A549 (cell line): Measurements from ENCODE around the gene RABGEF1. TPM values are rescaled to one million over a fixed set of nuclear protein-coding genes. Genes with fewer than 3 reads are reported as not detected.
"Not testable (repeated sequence)": the region's sequence is repeated elsewhere in the genome, so short reads cannot be mapped to it uniquely, and the experiment has no call there.

Experiments
- ATAC-seq, 2 experiments: fragments of 200-7000 bp in 1 of 2; fragments of >200 bp in 1 of 2; cut with Nextera tagmentation in 1 of 2; cut with Tn5 transposase in 1 of 2; 3 replicates each; pipeline versions ENCODE4 v1.8.0 to v1.9.1; 2018 to 2020; ENCODE audit warnings: mild to moderate bottlenecking in 1 of 2, moderate library complexity in 1 of 2
- CTCF ChIA-PET: fragments of 300-600 bp; sonication (Branson Sonifier 250); formaldehyde crosslinking; extraction: SDS; loops from one replicate; lab custom pipeline; 2021; ENCODE audit warnings: antibody characterized with exemption, inconsistent platforms; lab: Yijun Ruan, JAX
- POLR2A ChIA-PET: fragments of 350-600 bp; formaldehyde crosslinking; extraction: SDS; loops from one replicate; lab custom pipeline; 2021; ENCODE audit warnings: antibody characterized with exemption, inconsistent platforms; lab: Yijun Ruan, JAX
- DNase-seq, 2 experiments: peaks; one replicate each; pipeline versions ENCODE4 v3.0.0 to v3.0.0-alpha.2; 2011 to 2016; ENCODE audit warnings: low read depth in 1 of 2, low spot score in 1 of 2
- FAIRE-seq: peaks from 2 replicates; lab custom pipeline; 2011; peaks lifted over from hg19 to GRCh38; lab: Jason Lieb, UNC
- H3K27ac ChIP-seq, 2 experiments: fragments of >200 bp; sonication (Bioruptor Twin); formaldehyde crosslinking; 3 replicates each; pipeline ENCODE4 v1.5.1; 2016 to 2017
- H3K4me1 ChIP-seq: fragments of >200 bp; sonication (Bioruptor Twin); formaldehyde crosslinking; 3 replicates; pipeline ENCODE4 v1.6.1; 2016
- H3K4me2 ChIP-seq: fragments of >200 bp; sonication (Bioruptor Twin); formaldehyde crosslinking; 3 replicates; pipeline ENCODE4 v1.6.1; 2016
- H3K4me3 ChIP-seq: fragments of >200 bp; sonication (Bioruptor Twin); formaldehyde crosslinking; 3 replicates; pipeline ENCODE4 v1.5.1; 2016
- H3K9me3 ChIP-seq: fragments of >200 bp; sonication (Bioruptor Twin); formaldehyde crosslinking; 3 replicates; pipeline ENCODE4 v1.6.1; 2016
- CBX8 ChIP-seq: fragments of 200-600 bp; sonication (generic); IDR thresholded peaks from 2 replicates; pipeline ENCODE4 v1.6.1; 2016
- CEBPB ChIP-seq, 2 experiments: fragments of >200 bp in 1 of 2; sonication (Bioruptor Twin) in 1 of 2; formaldehyde crosslinking in 1 of 2; IDR thresholded peaks; 2 replicates each; pipeline ENCODE4 v1.6.1; 2012 to 2016
- CHD2 ChIP-seq: fragments of 150-350 bp; IDR thresholded peaks from 2 replicates; pipeline ENCODE4 v1.6.1; 2014; ENCODE audit warnings: low read length; ENCODE audit not compliant: partially characterized antibody
- CHD4 ChIP-seq: fragments of 200-600 bp; sonication (generic); IDR thresholded peaks from 2 replicates; pipeline ENCODE4 v1.6.1; 2016; ENCODE audit warnings: antibody characterized with exemption, mild to moderate bottlenecking, borderline replicate concordance
- CTCF ChIP-seq: fragments of >200 bp; sonication (Bioruptor Twin); formaldehyde crosslinking; IDR thresholded peaks from 3 replicates; pipeline ENCODE4 v1.5.1; 2016
- EP300 ChIP-seq, 2 experiments: fragments of >200 bp; sonication (Bioruptor Twin); formaldehyde crosslinking; IDR thresholded peaks; 2 replicates in 1 of 2; 3 replicates in 1 of 2; pipeline ENCODE4 v1.6.1; 2016 to 2017
- ESRRA ChIP-seq: fragments of 150-350 bp; IDR thresholded peaks from 2 replicates; pipeline ENCODE4 v1.6.1; 2014; ENCODE audit warnings: mild to moderate bottlenecking, low read length, borderline replicate concordance
- FOXS1 ChIP-seq: fragments of 250-450 bp; sonication (Bioruptor Pico); IDR thresholded peaks from 2 replicates; pipeline ENCODE4 v1.5.0; 2020; ENCODE audit warnings: mild to moderate bottlenecking, moderate library complexity
- HOXA7 ChIP-seq: fragments of 250-450 bp; sonication (Bioruptor Pico); IDR thresholded peaks from 2 replicates; pipeline ENCODE4 v1.5.0; 2020; ENCODE audit warnings: mild to moderate bottlenecking, moderate library complexity
- HOXB13 ChIP-seq: fragments of 250-450 bp; sonication (Bioruptor Pico); IDR thresholded peaks from 2 replicates; pipeline ENCODE4 v1.5.0; 2020; ENCODE audit warnings: low read depth, mild to moderate bottlenecking, moderate library complexity
- HOXB5 ChIP-seq: fragments of 250-450 bp; sonication (Bioruptor Pico); IDR thresholded peaks from 2 replicates; pipeline ENCODE4 v1.5.0; 2020; ENCODE audit warnings: mild to moderate bottlenecking, moderate library complexity
- KDM1A ChIP-seq: fragments of 200-600 bp; sonication (generic); IDR thresholded peaks from 2 replicates; pipeline ENCODE4 v1.6.1; 2016; ENCODE audit warnings: low read depth, mild to moderate bottlenecking
- MAFK ChIP-seq: fragments of 450-650 bp; IDR thresholded peaks from 2 replicates; pipeline ENCODE4 v1.6.1; 2014; ENCODE audit not compliant: partially characterized antibody
- MAZ ChIP-seq: fragments of 150-350 bp; IDR thresholded peaks from 2 replicates; pipeline ENCODE4 v1.6.1; 2014; ENCODE audit warnings: antibody characterized with exemption, low read depth, low read length, borderline replicate concordance
- MYC ChIP-seq: IDR thresholded peaks from 2 replicates; pipeline ENCODE4 v1.6.1; 2012; ENCODE audit warnings: mild to moderate bottlenecking, inconsistent platforms, low read length, improper control_type of control experiment, borderline replicate concordance
- NPAS2 ChIP-seq: fragments of 250-450 bp; sonication (Bioruptor Pico); IDR thresholded peaks from 2 replicates; pipeline ENCODE4 v1.8.0; 2022; ENCODE audit warnings: mild to moderate bottlenecking, moderate library complexity, borderline replicate concordance
- PHF8 ChIP-seq: fragments of 200-600 bp; sonication (generic); IDR thresholded peaks from 2 replicates; pipeline ENCODE4 v1.6.1; 2016; ENCODE audit warnings: low read depth, mild to moderate bottlenecking, antibody characterized with exemption, moderate library complexity, borderline replicate concordance
- RAD21 ChIP-seq, 2 experiments: fragments of >200 bp in 1 of 2; sonication (Bioruptor Twin) in 1 of 2; formaldehyde crosslinking in 1 of 2; IDR thresholded peaks in 1 of 2; conservative IDR thresholded peaks in 1 of 2; 2 replicates in 1 of 2; 3 replicates in 1 of 2; pipeline ENCODE4 v1.6.1; 2012 to 2018; ENCODE audit warnings: inconsistent platforms in 1 of 2
- SMC3 ChIP-seq: fragments of >200 bp; sonication (Bioruptor Twin); formaldehyde crosslinking; IDR thresholded peaks from 3 replicates; pipeline ENCODE4 v1.6.1; 2018; ENCODE audit warnings: inconsistent platforms
- SREBF2 ChIP-seq: fragments of 450-650 bp; IDR thresholded peaks from 2 replicates; pipeline ENCODE4 v1.6.1; 2014; ENCODE audit warnings: mild to moderate bottlenecking, moderate library complexity
- WGBS: methylation state at CpG from one replicate; pipeline ENCODE4 v1.1.6; 2017; ENCODE audit errors: missing lambda C conversion rate; 5-methylcytosine and 5-hydroxymethylcytosine counted together
- polyA plus RNA-seq, 4 experiments: library from polyadenylated mRNA; depleted of rRNA in 3 of 4; stranded (reverse); fragments of >200 nt; fragmentation: RNase III in 1 of 4; extraction: RNeasy Plus Mini Kit Qiagen cat#74134 plus additional on column Dnase treatment in 1 of 4; gene quantifications; 2 replicates in 3 of 4; 3 replicates in 1 of 4; pipeline ENCODE4 v1.2.3, GENCODE V29; 2011 to 2017
- TF ChIP-seq, protein P1 (sequence below): fragments of 250-450 bp; sonication (Bioruptor Pico); IDR thresholded peaks from 2 replicates; pipeline ENCODE4 v1.5.0; 2020; ENCODE audit warnings: low read depth, mild to moderate bottlenecking, moderate library complexity

Gene RABGEF1
- polyA plus RNA-seq, 2 of the 4 experiments (the other 2 are of a cell fraction) = 16.2 to 22.6 TPM

- FAIRE-seq = no peak
Measured at GRCh38 chr7:66713687-66714086, 26.8 kb upstream of the RABGEF1 start.

GRCh38 chr7:66716634-66717033, 23.9 kb upstream of the RABGEF1 start:
- H3K4me1 ChIP-seq, CTCF ChIA-PET, FAIRE-seq, ATAC-seq, DNase-seq, H3K4me2 ChIP-seq, H3K9me3 ChIP-seq, H3K4me3 ChIP-seq, H3K27ac ChIP-seq: not testable (repeated sequence)
- POLR2A ChIA-PET = interaction anchor here (1.1 kb wide), 1 partner anchor 24 kb away, joined by 3 read pairs; the partner anchor contains the start of gene RABGEF1
- WGBS = 90% methylated on average over 7 of the region's 7 CpGs

More at GRCh38 chr7:66713687-66714086, 26.8 kb upstream of the RABGEF1 start:
- TF ChIP-seq CTCF (no peak), PHF8 (no peak), RAD21 (conservative IDR thresholded peaks at IDR 0.05 in 1 of 2, IDR thresholded peaks at IDR 0.05 in 1 of 2) (no peak), HOXB13 (CRISPR knock-in tag) (no peak), HOXA7 (CRISPR knock-in tag) (no peak), SMC3 (no peak), CHD4 (no peak), KDM1A (no peak)
- TF ChIP-seq, protein P1, sequence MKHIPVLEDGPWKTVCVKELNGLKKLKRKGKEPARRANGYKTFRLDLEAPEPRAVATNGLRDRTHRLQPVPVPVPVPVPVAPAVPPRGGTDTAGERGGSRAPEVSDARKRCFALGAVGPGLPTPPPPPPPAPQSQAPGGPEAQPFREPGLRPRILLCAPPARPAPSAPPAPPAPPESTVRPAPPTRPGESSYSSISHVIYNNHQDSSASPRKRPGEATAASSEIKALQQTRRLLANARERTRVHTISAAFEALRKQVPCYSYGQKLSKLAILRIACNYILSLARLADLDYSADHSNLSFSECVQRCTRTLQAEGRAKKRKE (CRISPR knock-in tag) = no peak
- Histone ChIP-seq H3K27ac (no peak overlapping the region), H3K9me3 (peaks cover 5% of the 10 kb centered on the region; the same call in 1 of the 3 replicates), H3K4me3 (no peak overlapping the region), H3K4me1 (no peaks in the 10 kb centered on the region), H3K4me2 (no peak overlapping the region)
- 76% methylated on average over 1 of the region's 1 CpG for WGBS
- DNase-seq (no peak), ATAC-seq (no peak)
- ChIA-PET CTCF (no interaction called here), POLR2A (no interaction called here)

GRCh38 chr7:66720561-66720960, 20.0 kb upstream of the RABGEF1 start:
- H3K4me2 ChIP-seq = no peak overlapping the region
- 93% methylated on average over 1 of the region's 1 CpG for WGBS
- H3K4me1 ChIP-seq = no peaks in the 10 kb centered on the region
- TF ChIP-seq CBX8 (no peak), CEBPB (IDR thresholded peaks at IDR 0.05) (no peak), RAD21 (conservative IDR thresholded peaks at IDR 0.05 in 1 of 2, IDR thresholded peaks at IDR 0.05 in 1 of 2) (no peak), MAZ (no peak), MAFK (no peak), MYC (no peak), NPAS2 (CRISPR knock-in tag) (no peak)
- no peak for FAIRE-seq
- DNase-seq = no peak
- ATAC-seq = no peak
- no peak overlapping the region for H3K4me3 ChIP-seq
- POLR2A ChIA-PET = interaction anchor here (1.1 kb wide), 1 partner anchor 20 kb away, joined by 3 read pairs; the partner anchor contains the start of gene RABGEF1
- CTCF ChIA-PET = interaction anchor here (1.4 kb wide), 1 partner anchor 10 kb away, joined by 3 read pairs; no protein-coding TSS in a partner anchor
- H3K27ac ChIP-seq = no peak overlapping the region
- H3K9me3 ChIP-seq = peaks cover 25% of the 10 kb centered on the region

GRCh38 chr7:66725843-66726242, 14.7 kb upstream of the RABGEF1 start:
- DNase-seq (no peak), ATAC-seq (no peak), FAIRE-seq (no peak)
- POLR2A ChIA-PET = no interaction called here
- no peak for TF ChIP-seq ESRRA
- TF ChIP-seq CHD2 = no peak
- no peak for TF ChIP-seq FOXS1 (CRISPR knock-in tag)
- TF ChIP-seq SREBF2 = no peak
- no peak for TF ChIP-seq HOXB5 (CRISPR knock-in tag)
- TF ChIP-seq EP300 (IDR thresholded peaks at IDR 0.05) = no peak
- Histone ChIP-seq H3K4me3 (no peak overlapping the region), H3K27ac (no peak overlapping the region), H3K4me1 (no peaks in the 10 kb centered on the region), H3K4me2 (no peak overlapping the region), H3K9me3 (peaks cover 30% of the 10 kb centered on the region)
- 86% methylated on average over 1 of the region's 2 CpGs for WGBS
- CTCF ChIA-PET = no interaction called here
